Measurements from ENCODE around the gene RASGRF1. TPM values are rescaled to one million over a fixed set of nuclear protein-coding genes. Genes with fewer than 3 reads are reported as not detected.

Gene RASGRF1
- total RNA-seq, 4 donors from 2014 or later = 0.10 TPM; not detected in 3

DNA sequence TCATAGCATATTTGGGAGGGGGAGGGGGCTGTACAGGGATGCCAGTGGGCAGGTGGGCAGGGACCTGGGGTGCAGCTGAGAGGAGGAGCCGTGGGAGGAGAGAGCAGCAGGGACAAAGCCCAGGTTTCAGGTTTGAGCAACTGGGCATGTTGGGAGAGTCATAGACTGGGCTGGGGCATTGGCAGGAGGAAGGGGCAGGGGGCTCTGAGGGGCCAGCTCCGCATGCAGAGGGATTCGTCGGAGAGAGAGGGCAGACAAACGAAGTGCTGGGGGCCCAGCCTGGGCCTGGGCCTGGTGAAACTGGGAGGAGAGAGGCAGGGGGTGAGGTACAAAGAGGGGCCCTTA, 25.2 kb downstream of the RASGRF1 start:
- WGBS, 2 donors = 71 to 73% methylated on average over 5 of the region's 5 CpGs
- DNase-seq (ENCODE audit: low spot score in 2 of 2) = no peak
- TF ChIP-seq, protein P1, sequence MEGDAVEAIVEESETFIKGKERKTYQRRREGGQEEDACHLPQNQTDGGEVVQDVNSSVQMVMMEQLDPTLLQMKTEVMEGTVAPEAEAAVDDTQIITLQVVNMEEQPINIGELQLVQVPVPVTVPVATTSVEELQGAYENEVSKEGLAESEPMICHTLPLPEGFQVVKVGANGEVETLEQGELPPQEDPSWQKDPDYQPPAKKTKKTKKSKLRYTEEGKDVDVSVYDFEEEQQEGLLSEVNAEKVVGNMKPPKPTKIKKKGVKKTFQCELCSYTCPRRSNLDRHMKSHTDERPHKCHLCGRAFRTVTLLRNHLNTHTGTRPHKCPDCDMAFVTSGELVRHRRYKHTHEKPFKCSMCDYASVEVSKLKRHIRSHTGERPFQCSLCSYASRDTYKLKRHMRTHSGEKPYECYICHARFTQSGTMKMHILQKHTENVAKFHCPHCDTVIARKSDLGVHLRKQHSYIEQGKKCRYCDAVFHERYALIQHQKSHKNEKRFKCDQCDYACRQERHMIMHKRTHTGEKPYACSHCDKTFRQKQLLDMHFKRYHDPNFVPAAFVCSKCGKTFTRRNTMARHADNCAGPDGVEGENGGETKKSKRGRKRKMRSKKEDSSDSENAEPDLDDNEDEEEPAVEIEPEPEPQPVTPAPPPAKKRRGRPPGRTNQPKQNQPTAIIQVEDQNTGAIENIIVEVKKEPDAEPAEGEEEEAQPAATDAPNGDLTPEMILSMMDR (IDR thresholded peaks at IDR 0.05) = no peak
- no peak for TF ChIP-seq POLR2A (IDR thresholded peaks at IDR 0.05)
- intact Hi-C loops (cut with DNase I; ENCODE audit: low total_unique reads) = no loop called here
- no peak overlapping the region for H3K4me3 ChIP-seq (ENCODE audit: low read depth, poor library complexity, severe bottlenecking)

DNA sequence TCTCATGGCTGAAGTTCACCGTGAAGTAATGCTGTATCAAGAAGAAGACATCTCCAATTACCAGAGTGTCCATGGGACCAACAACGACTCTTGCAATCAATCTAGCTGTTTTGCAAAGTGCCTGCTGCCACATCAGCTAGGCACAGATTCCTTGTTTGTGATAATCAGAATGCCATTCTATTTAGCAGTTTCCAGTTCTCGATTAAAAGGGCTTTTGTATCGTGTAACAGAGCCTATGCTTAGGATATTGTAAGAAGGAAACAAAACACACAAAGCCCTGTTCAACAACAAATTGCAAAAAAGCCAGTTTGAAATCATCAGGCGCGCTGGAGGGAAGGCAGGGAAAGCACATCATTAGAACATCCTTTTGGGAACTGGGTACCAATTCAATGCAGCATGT, 26.1 kb downstream of the RASGRF1 start:
- no peak for DNase-seq (ENCODE audit: low spot score in 2 of 2)
- 84 to 90% methylated on average over 6 of the region's 6 CpGs for WGBS, 2 donors
- intact Hi-C loops (cut with DNase I; ENCODE audit: low total_unique reads) = no loop called here
- H3K4me3 ChIP-seq (ENCODE audit: low read depth, poor library complexity, severe bottlenecking) = no peak overlapping the region
- TF ChIP-seq, protein P1 (IDR thresholded peaks at IDR 0.05) = no peak
- no peak for TF ChIP-seq POLR2A (IDR thresholded peaks at IDR 0.05)

DNA sequence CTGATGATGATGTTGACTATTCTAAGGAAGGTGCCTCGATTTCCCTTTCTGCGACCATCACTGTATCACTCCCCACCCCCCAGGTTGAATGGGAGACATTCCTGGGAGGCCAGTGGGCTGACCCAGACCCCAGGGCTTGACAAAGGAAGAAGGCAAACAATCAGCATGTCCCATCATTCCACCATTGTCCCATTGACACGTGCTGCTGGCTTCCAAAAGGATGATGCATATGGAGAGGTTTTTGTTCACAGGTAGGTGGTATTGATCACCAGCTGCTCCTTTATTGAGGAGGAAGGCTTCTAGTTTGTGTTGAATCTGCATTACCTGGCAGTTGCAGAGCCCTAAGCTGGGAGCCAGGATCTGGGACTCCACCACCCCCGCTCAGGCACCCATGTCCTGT, 30.4 kb downstream of the RASGRF1 start:
- WGBS, 2 donors = 74 to 75% methylated on average over 4 of the region's 4 CpGs
- DNase-seq (ENCODE audit: low spot score in 2 of 2) = no peak
- no peak for TF ChIP-seq POLR2A (IDR thresholded peaks at IDR 0.05)
- TF ChIP-seq, protein P1 (IDR thresholded peaks at IDR 0.05) = no peak
- intact Hi-C loops (cut with DNase I; ENCODE audit: low total_unique reads) = no loop called here
- no peak overlapping the region for H3K4me3 ChIP-seq (ENCODE audit: low read depth, poor library complexity, severe bottlenecking)

DNA sequence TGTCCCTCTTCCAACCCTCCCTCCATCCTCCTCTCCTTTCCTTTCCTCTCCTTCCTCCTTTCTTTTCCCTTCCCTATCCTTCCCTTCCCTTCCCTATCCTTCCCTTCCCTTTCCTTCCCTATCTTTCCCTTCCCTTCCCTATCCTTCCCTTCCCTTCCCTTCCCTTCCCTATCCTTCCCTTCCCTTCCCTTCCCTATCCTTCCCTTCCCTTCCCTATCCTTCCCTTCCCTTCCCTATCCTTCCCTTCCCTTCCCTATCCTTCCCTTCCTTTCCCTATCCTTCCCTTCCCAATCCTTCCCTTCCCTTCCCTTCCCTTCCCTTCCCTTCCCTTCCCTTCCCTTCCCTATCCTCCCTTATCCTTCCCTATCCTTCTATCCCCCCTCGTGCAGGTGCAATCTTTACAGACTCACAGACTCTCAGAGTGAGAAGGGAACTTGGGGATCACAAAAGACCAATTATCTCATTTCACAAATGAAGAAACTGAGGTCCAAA, 31.5 kb downstream of the RASGRF1 start:
- DNase-seq (ENCODE audit: low spot score in 2 of 2) = no peak
- no peak overlapping the region for H3K4me3 ChIP-seq (ENCODE audit: low read depth, poor library complexity, severe bottlenecking)
- TF ChIP-seq POLR2A (IDR thresholded peaks at IDR 0.05) = no peak
- intact Hi-C loops (cut with DNase I; ENCODE audit: low total_unique reads) = no loop called here
- 38 to 71% methylated on average over 1 of the region's 1 CpG for WGBS, 2 donors

DNA sequence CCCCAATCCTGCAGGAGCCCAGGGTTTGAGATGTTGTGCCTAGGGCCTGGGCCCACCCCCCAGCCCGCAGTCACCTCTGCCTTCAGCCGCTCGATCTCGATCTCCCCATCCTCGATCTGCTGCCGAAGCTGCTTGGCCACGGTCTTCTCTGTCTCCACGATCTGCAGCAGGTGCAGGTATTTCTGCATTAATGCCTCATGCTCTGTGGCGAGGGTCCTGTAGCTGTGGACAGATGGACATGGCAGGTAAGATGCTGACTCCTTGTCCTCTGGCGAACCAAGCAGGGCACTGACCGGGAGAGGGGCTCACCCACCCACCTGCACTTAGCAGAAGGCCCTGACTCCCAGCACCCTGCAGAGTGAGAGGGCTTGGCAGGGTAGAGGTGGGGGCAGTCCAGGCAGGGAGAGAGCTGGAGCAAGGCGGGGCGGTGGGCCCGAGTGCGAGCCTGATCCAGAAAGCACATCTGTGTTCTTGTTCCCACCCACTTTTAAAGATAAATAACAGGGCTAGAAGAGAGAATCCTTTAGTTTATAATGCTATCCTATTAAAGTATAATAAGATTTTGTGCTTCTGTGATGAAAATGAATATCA, 32.2 kb downstream of the RASGRF1 start:
- intact Hi-C loops (cut with DNase I; ENCODE audit: low total_unique reads) = no loop called here
- no peak overlapping the region for H3K4me3 ChIP-seq (ENCODE audit: low read depth, poor library complexity, severe bottlenecking)
- TF ChIP-seq POLR2A (IDR thresholded peaks at IDR 0.05) = no peak
- TF ChIP-seq, protein P1 (IDR thresholded peaks at IDR 0.05) = no peak
- no peak for DNase-seq (ENCODE audit: low spot score in 2 of 2)
- WGBS, 2 donors = 81 to 83% methylated on average over 15 of the region's 15 CpGs

DNA sequence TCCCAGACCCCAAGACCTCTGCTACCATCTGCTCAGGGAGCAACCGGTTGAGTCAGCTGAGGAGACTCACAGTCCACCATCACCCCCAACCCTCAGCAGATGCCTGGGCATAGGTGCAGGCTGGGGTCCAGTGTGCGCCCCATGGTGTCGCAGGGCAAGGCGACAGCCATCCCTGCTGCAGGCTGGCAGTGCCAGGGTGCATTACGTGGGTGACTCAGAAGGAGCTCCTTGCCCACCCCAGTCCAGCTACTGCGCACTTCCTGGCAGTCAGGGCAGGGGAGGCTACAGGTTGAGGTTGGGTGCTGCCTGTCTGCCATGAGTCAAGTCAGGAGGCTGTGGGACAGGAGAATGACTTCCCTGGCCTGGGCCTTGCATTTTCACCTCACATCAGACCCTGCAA, 33.5 kb downstream of the RASGRF1 start:
- no peak for TF ChIP-seq POLR2A (IDR thresholded peaks at IDR 0.05)
- TF ChIP-seq, protein P1 (IDR thresholded peaks at IDR 0.05) = no peak
- intact Hi-C loops (cut with DNase I; ENCODE audit: low total_unique reads) = no loop called here
- H3K4me3 ChIP-seq (ENCODE audit: low read depth, poor library complexity, severe bottlenecking) = no peak overlapping the region
- DNase-seq (ENCODE audit: low spot score in 2 of 2) = no peak
- 92 to 95% methylated on average over 5 to 6 of the region's 6 CpGs for WGBS, 2 donors
